Measurements from ENCODE around the gene ULK1.
"Not testable (repeated sequence)": the region's sequence is repeated elsewhere in the genome, so short reads cannot be mapped to it uniquely, and the experiment has no call there.

Gene ULK1

GRCh38 chr12:131874972-131875371 lies 19.4 kb upstream of the ULK1 start:
- not testable (repeated sequence) for H3K4me1 ChIP-seq (ENCODE audit: control insufficient read depth in 2 of 2, insufficient read depth in 1 of 2, low read depth in 1 of 2, low read length in 2 of 2); H2BK15ac ChIP-seq (ENCODE audit: low read length); H3K9me3 ChIP-seq (replicated peaks in 1 of 2; ENCODE audit: control insufficient read depth in 2 of 2, insufficient read depth in 1 of 2, low read depth in 1 of 2, low read length in 2 of 2); DNase-seq (ENCODE audit: low spot score); H3K4ac ChIP-seq (ENCODE audit: low read length); H2AFZ ChIP-seq (ENCODE audit: low read length); H3K27ac ChIP-seq (replicated peaks; ENCODE audit: low read length); H4K91ac ChIP-seq (ENCODE audit: low read depth, low read length, poor library complexity); H3K36me3 ChIP-seq (replicated peaks in 1 of 2; ENCODE audit: control insufficient read depth in 2 of 2, insufficient read depth in 2 of 2, low read length in 2 of 2); H3K9ac ChIP-seq (ENCODE audit: low read depth, low read length, poor library complexity); H2BK5ac ChIP-seq (ENCODE audit: low read length); H3K14ac ChIP-seq (ENCODE audit: low read length); H2BK120ac ChIP-seq (ENCODE audit: low read depth, low read length); H3K23ac ChIP-seq (ENCODE audit: low read depth, low read length, poor library complexity); H3K79me1 ChIP-seq (ENCODE audit: low read depth, low read length); H3K4me3 ChIP-seq (ENCODE audit: low read length in 2 of 2); H3K4me2 ChIP-seq (ENCODE audit: insufficient read depth, low read length, poor library complexity, severe bottlenecking); H3K18ac ChIP-seq (ENCODE audit: low read length); H4K8ac ChIP-seq (ENCODE audit: low read depth, low read length); H2BK12ac ChIP-seq (ENCODE audit: low read length); H2AK5ac ChIP-seq (ENCODE audit: low read depth, low read length)
- WGBS, 2 donors (ENCODE audit: extremely low coverage in 2 of 2, insufficient read length in 2 of 2, insufficient replicate concordance in 1 of 2) = no CpG with 5 or more reads among the region's 6 CpGs
- H3K27me3 ChIP-seq (ENCODE audit: control insufficient read depth in 3 of 3, insufficient read depth in 3 of 3, low read depth in 1 of 3, low read length in 3 of 3) = peaks cover 0 to 31% (median 0%) of the 10 kb centered on the region in 3 experiments

- H2AFZ ChIP-seq (ENCODE audit: low read length); H2BK120ac ChIP-seq (ENCODE audit: low read depth, low read length); H3K4me1 ChIP-seq (ENCODE audit: control insufficient read depth in 2 of 2, insufficient read depth in 1 of 2, low read depth in 1 of 2, low read length in 2 of 2); DNase-seq (ENCODE audit: low spot score); H2BK5ac ChIP-seq (ENCODE audit: low read length); H3K79me1 ChIP-seq (ENCODE audit: low read depth, low read length); H3K9me3 ChIP-seq (replicated peaks in 1 of 2; ENCODE audit: control insufficient read depth in 2 of 2, insufficient read depth in 1 of 2, low read depth in 1 of 2, low read length in 2 of 2); H3K14ac ChIP-seq (ENCODE audit: low read length); H3K23ac ChIP-seq (ENCODE audit: low read depth, low read length, poor library complexity); H2AK5ac ChIP-seq (ENCODE audit: low read depth, low read length); H4K8ac ChIP-seq (ENCODE audit: low read depth, low read length); H3K36me3 ChIP-seq (replicated peaks in 1 of 2; ENCODE audit: control insufficient read depth in 2 of 2, insufficient read depth in 2 of 2, low read length in 2 of 2); H3K27ac ChIP-seq (replicated peaks; ENCODE audit: low read length); H4K91ac ChIP-seq (ENCODE audit: low read depth, low read length, poor library complexity); H3K9ac ChIP-seq (ENCODE audit: low read depth, low read length, poor library complexity); H3K4me2 ChIP-seq (ENCODE audit: insufficient read depth, low read length, poor library complexity, severe bottlenecking); H3K18ac ChIP-seq (ENCODE audit: low read length); H2BK12ac ChIP-seq (ENCODE audit: low read length); H3K4ac ChIP-seq (ENCODE audit: low read length); H3K4me3 ChIP-seq (ENCODE audit: low read length in 2 of 2); H2BK15ac ChIP-seq (ENCODE audit: low read length): not testable (repeated sequence)
- WGBS, 2 donors (ENCODE audit: extremely low coverage in 2 of 2, insufficient read length in 2 of 2, insufficient replicate concordance in 1 of 2) = no CpG with 5 or more reads among the region's 10 CpGs
- peaks cover 0 to 36% (median 0%) of the 10 kb centered on the region in 3 experiments for H3K27me3 ChIP-seq (ENCODE audit: control insufficient read depth in 3 of 3, insufficient read depth in 3 of 3, low read depth in 1 of 3, low read length in 3 of 3)
These were observed 17.2 kb upstream of the ULK1 start for GRCh38 chr12:131877216-131877615.

- H2AK5ac ChIP-seq (ENCODE audit: low read depth, low read length); H4K8ac ChIP-seq (ENCODE audit: low read depth, low read length); H3K9me3 ChIP-seq (replicated peaks in 1 of 2; ENCODE audit: control insufficient read depth in 2 of 2, insufficient read depth in 1 of 2, low read depth in 1 of 2, low read length in 2 of 2); H3K18ac ChIP-seq (ENCODE audit: low read length); H3K4ac ChIP-seq (ENCODE audit: low read length); H3K36me3 ChIP-seq (replicated peaks in 1 of 2; ENCODE audit: control insufficient read depth in 2 of 2, insufficient read depth in 2 of 2, low read length in 2 of 2); H2AFZ ChIP-seq (ENCODE audit: low read length); DNase-seq (ENCODE audit: low spot score); H2BK15ac ChIP-seq (ENCODE audit: low read length); H3K23ac ChIP-seq (ENCODE audit: low read depth, low read length, poor library complexity); H3K79me1 ChIP-seq (ENCODE audit: low read depth, low read length); H3K4me1 ChIP-seq (ENCODE audit: control insufficient read depth in 2 of 2, insufficient read depth in 1 of 2, low read depth in 1 of 2, low read length in 2 of 2); H3K14ac ChIP-seq (ENCODE audit: low read length); H2BK120ac ChIP-seq (ENCODE audit: low read depth, low read length); H3K4me3 ChIP-seq (ENCODE audit: low read length in 2 of 2); H3K9ac ChIP-seq (ENCODE audit: low read depth, low read length, poor library complexity); H4K91ac ChIP-seq (ENCODE audit: low read depth, low read length, poor library complexity); H2BK12ac ChIP-seq (ENCODE audit: low read length); H3K27ac ChIP-seq (replicated peaks; ENCODE audit: low read length); H2BK5ac ChIP-seq (ENCODE audit: low read length): not testable (repeated sequence)
- WGBS, 2 donors (ENCODE audit: extremely low coverage in 2 of 2, insufficient read length in 2 of 2, insufficient replicate concordance in 1 of 2) = no CpG with 5 or more reads among the region's 3 CpGs
- H3K27me3 ChIP-seq (ENCODE audit: control insufficient read depth in 3 of 3, insufficient read depth in 3 of 3, low read depth in 1 of 3, low read length in 3 of 3) = peaks cover 0 to 36% (median 0%) of the 10 kb centered on the region in 3 experiments
- H3K4me2 ChIP-seq (ENCODE audit: insufficient read depth, low read length, poor library complexity, severe bottlenecking) = peak overlapping the region; percentile 4
These were observed 16.0 kb upstream of the ULK1 start for GRCh38 chr12:131878436-131878835.

- no peak overlapping the region for H3K9ac ChIP-seq (ENCODE audit: low read depth, low read length, poor library complexity)
- H2BK120ac ChIP-seq (ENCODE audit: low read depth, low read length) = no peak overlapping the region
- H4K91ac ChIP-seq (ENCODE audit: low read depth, low read length, poor library complexity) = no peak overlapping the region
- H3K36me3 ChIP-seq (replicated peaks in 1 of 2; ENCODE audit: control insufficient read depth in 2 of 2, insufficient read depth in 2 of 2, low read length in 2 of 2) = no peaks in the 10 kb centered on the region
- no peak overlapping the region for H2AK5ac ChIP-seq (ENCODE audit: low read depth, low read length)
- no peak overlapping the region for H3K4ac ChIP-seq (ENCODE audit: low read length)
- no peak overlapping the region for H2BK12ac ChIP-seq (ENCODE audit: low read length)
- H3K27ac ChIP-seq (replicated peaks; ENCODE audit: low read length) = no peak overlapping the region
- DNase-seq (ENCODE audit: low spot score) = no peak
- no peak overlapping the region for H2AFZ ChIP-seq (ENCODE audit: low read length)
- H4K8ac ChIP-seq (ENCODE audit: low read depth, low read length) = no peak overlapping the region
- no peak overlapping the region for H3K14ac ChIP-seq (ENCODE audit: low read length)
- WGBS, 2 donors (ENCODE audit: extremely low coverage in 2 of 2, insufficient read length in 2 of 2, insufficient replicate concordance in 1 of 2) = no CpG with 5 or more reads among the region's 16 CpGs
- no peak overlapping the region for H3K4me2 ChIP-seq (ENCODE audit: insufficient read depth, low read length, poor library complexity, severe bottlenecking)
- peaks cover 2 to 3% of the 10 kb centered on the region in 2 donors for H3K9me3 ChIP-seq (replicated peaks in 1 of 2; ENCODE audit: control insufficient read depth in 2 of 2, insufficient read depth in 1 of 2, low read depth in 1 of 2, low read length in 2 of 2)
- no peak overlapping the region for H3K4me3 ChIP-seq (ENCODE audit: low read length in 2 of 2)
- peak overlapping the region; percentile 46 for H2BK15ac ChIP-seq (ENCODE audit: low read length)
- peaks cover 3 to 4% of the 10 kb centered on the region in 2 donors for H3K4me1 ChIP-seq (ENCODE audit: control insufficient read depth in 2 of 2, insufficient read depth in 1 of 2, low read depth in 1 of 2, low read length in 2 of 2)
- H3K23ac ChIP-seq (ENCODE audit: low read depth, low read length, poor library complexity) = no peak overlapping the region
- no peak overlapping the region for H2BK5ac ChIP-seq (ENCODE audit: low read length)
- peaks cover 2% of the 10 kb centered on the region for H3K79me1 ChIP-seq (ENCODE audit: low read depth, low read length)
- H3K18ac ChIP-seq (ENCODE audit: low read length) = peak overlapping the region; percentile 12
- peaks cover 0 to 21% (median 0%) of the 10 kb centered on the region in 3 experiments for H3K27me3 ChIP-seq (ENCODE audit: control insufficient read depth in 3 of 3, insufficient read depth in 3 of 3, low read depth in 1 of 3, low read length in 3 of 3)
These were observed 11.5 kb upstream of the ULK1 start for GRCh38 chr12:131882804-131883520.
